Neural cell (in vitro differentiated cells): Measurements from ENCODE around the gene DAGLA. TPM values are rescaled to one million over a fixed set of nuclear protein-coding genes. Genes with fewer than 3 reads are reported as not detected.

Source experiments
- H2AFZ ChIP-seq: fragments of 200-600, 300-800 bp; sonication (generic), shearing (Covaris generic); 2 replicates; pipeline ENCODE4 v1.6.0; 2014; ENCODE audit warnings: low read depth, mild to moderate bottlenecking, antibody characterized with exemption, low read length, moderate library complexity
- H3F3A ChIP-seq: fragments of 200-600 bp; shearing (Covaris generic); 2 replicates; pipeline ENCODE4 v1.6.1; 2016; ENCODE audit warnings: mild to moderate bottlenecking, moderate library complexity, mixed read lengths, antibody characterized with exemption, low read length; ENCODE audit not compliant: insufficient read depth, poor library complexity, severe bottlenecking
- H3K27ac ChIP-seq: fragments of 200-600, 300-800 bp; sonication (generic), shearing (Covaris generic); 2 replicates; pipeline ENCODE4 v1.5.1; 2014; ENCODE audit warnings: mild to moderate bottlenecking, low read length, moderate library complexity
- H3K27me3 ChIP-seq: fragments of 300-800, 200-600 bp; sonication (generic), shearing (Covaris generic); 2 replicates; pipeline ENCODE4 v1.6.0; 2014; ENCODE audit warnings: mild to moderate bottlenecking, low read depth, low read length, moderate library complexity; ENCODE audit not compliant: insufficient read depth
- H3K36me3 ChIP-seq: fragments of 300-800, 200-600 bp; sonication (generic), shearing (Covaris generic); 2 replicates; pipeline ENCODE4 v1.5.1; 2014; ENCODE audit warnings: mild to moderate bottlenecking, antibody characterized with exemption, low read length, moderate library complexity; ENCODE audit not compliant: insufficient read depth
- H3K4me2 ChIP-seq: fragments of 300-800, 200-600 bp; sonication (generic), shearing (Covaris generic); 2 replicates; pipeline ENCODE4 v1.6.0; 2014; ENCODE audit warnings: mild to moderate bottlenecking, low read length
- H3K4me3 ChIP-seq: fragments of 300-800, 200-600 bp; sonication (generic), shearing (Covaris generic); 2 replicates; pipeline ENCODE4 v1.5.1; 2014; ENCODE audit warnings: mild to moderate bottlenecking, low read length, moderate library complexity
- H3K79me2 ChIP-seq: fragments of 200-600 bp; shearing (Covaris generic); replicated peaks from 2 replicates; pipeline ENCODE4 v1.6.0; 2014; ENCODE audit warnings: mild to moderate bottlenecking, low read length, moderate library complexity; ENCODE audit not compliant: insufficient read depth
- H3K9ac ChIP-seq: fragments of 300-800, 200-600 bp; sonication (generic), shearing (Covaris generic); 2 replicates; pipeline ENCODE4 v1.6.1; 2016; ENCODE audit warnings: mild to moderate bottlenecking, low read length, mixed read lengths
- H3K9me2 ChIP-seq: fragments of 200-600 bp; shearing (Covaris generic); 2 replicates; pipeline ENCODE4 v1.6.1; 2016; ENCODE audit warnings: mild to moderate bottlenecking, low read length, mixed read lengths; ENCODE audit not compliant: insufficient read depth
- H3K9me3 ChIP-seq: fragments of 200-600, 300-800 bp; sonication (generic), shearing (Covaris generic); 2 replicates; pipeline ENCODE4 v1.6.1; 2016; ENCODE audit warnings: mild to moderate bottlenecking, mixed run types, low read length, moderate library complexity, mixed read lengths
- H4K20me1 ChIP-seq: fragments of 200-600 bp; shearing (Covaris generic); 2 replicates; pipeline ENCODE4 v1.6.1; 2016; ENCODE audit warnings: mild to moderate bottlenecking, mixed run types; ENCODE audit not compliant: insufficient read depth
- CTCF ChIP-seq: fragments of 450-650 bp; IDR thresholded peaks from 2 replicates; pipeline ENCODE4 v1.5.1; 2014; ENCODE audit warnings: antibody characterized with exemption, mild to moderate bottlenecking, moderate library complexity; ENCODE audit not compliant: poor library complexity, severe bottlenecking
- EP300 ChIP-seq: fragments of 450-650 bp; conservative IDR thresholded peaks from 2 replicates; pipeline ENCODE4 v1.6.1; 2014; ENCODE audit warnings: antibody characterized with exemption, mild to moderate bottlenecking, moderate library complexity; ENCODE audit not compliant: poor library complexity, severe bottlenecking
- EZH2 ChIP-seq: fragments of 200-600, 300-800 bp; shearing (Covaris generic), sonication (generic); IDR thresholded peaks from 2 replicates; pipeline ENCODE4 v1.6.1; 2014; ENCODE audit warnings: antibody characterized with exemption, low read length, borderline replicate concordance, mild to moderate bottlenecking; ENCODE audit not compliant: insufficient read depth, poor library complexity, severe bottlenecking
- MXI1 ChIP-seq: fragments of 450-650 bp; conservative IDR thresholded peaks from 2 replicates; pipeline ENCODE4 v1.6.1; 2014; ENCODE audit warnings: antibody characterized with exemption, mild to moderate bottlenecking; ENCODE audit not compliant: poor library complexity, severe bottlenecking
- POLR2AphosphoS5 ChIP-seq: IDR thresholded peaks from 2 replicates; pipeline ENCODE4 v1.6.1; 2012
- RAD21 ChIP-seq: fragments of 450-650 bp; conservative IDR thresholded peaks from 2 replicates; pipeline ENCODE4 v1.6.1; 2014; ENCODE audit warnings: antibody characterized with exemption, mild to moderate bottlenecking, moderate library complexity
- REST ChIP-seq: IDR thresholded peaks from 2 replicates; pipeline ENCODE4 v1.6.1; 2012; ENCODE audit warnings: borderline replicate concordance
- SMC3 ChIP-seq: fragments of 450-650 bp; conservative IDR thresholded peaks from 2 replicates; pipeline ENCODE4 v1.6.1; 2014; ENCODE audit warnings: antibody characterized with exemption, mild to moderate bottlenecking, moderate library complexity; ENCODE audit not compliant: poor library complexity
- TAF1 ChIP-seq: IDR thresholded peaks from 2 replicates; pipeline ENCODE4 v1.6.1; 2012; ENCODE audit warnings: low read depth
- polyA plus RNA-seq: library from polyadenylated mRNA; depleted of rRNA; stranded (reverse); fragments of >200 nt; gene quantifications from 2 replicates; pipeline ENCODE4 v1.2.3, GENCODE V29; 2014

The DAGLA gene
- polyA plus RNA-seq, 1 donor from 2014 or later, result 4.5 TPM

GRCh38 chr11:61700212-61700611 is 20.0 kb downstream of the DAGLA start:
- no peaks in the 10 kb centered on the region for H3K36me3 ChIP-seq
- no peaks in the 10 kb centered on the region for H3F3A ChIP-seq
- TF ChIP-seq EZH2 (no peak), SMC3 (no peak), EP300 (no peak), POLR2AphosphoS5 (no peak), MXI1 (no peak), RAD21 (no peak), REST (no peak), TAF1 (no peak), CTCF (no peak)
- H3K9me3 ChIP-seq, result no peaks in the 10 kb centered on the region
- H3K27ac ChIP-seq, result no peak overlapping the region
- no peak overlapping the region for H2AFZ ChIP-seq
- H3K27me3 ChIP-seq, result no peaks in the 10 kb centered on the region
- H3K9me2 ChIP-seq, result no peaks in the 10 kb centered on the region
- H4K20me1 ChIP-seq, result no peaks in the 10 kb centered on the region
- H3K4me2 ChIP-seq, result no peak overlapping the region
- no peaks in the 10 kb centered on the region for H3K79me2 ChIP-seq
- H3K9ac ChIP-seq, result no peak overlapping the region
- H3K4me3 ChIP-seq, result no peak overlapping the region

- no peaks in the 10 kb centered on the region for H3K36me3 ChIP-seq
- H4K20me1 ChIP-seq, result no peaks in the 10 kb centered on the region
- no peak overlapping the region for H3K4me2 ChIP-seq
- TF ChIP-seq POLR2AphosphoS5, result no peak
- TF ChIP-seq CTCF, result no peak
- no peak for TF ChIP-seq TAF1
- no peak overlapping the region for H3K9ac ChIP-seq
- H3F3A ChIP-seq, result no peaks in the 10 kb centered on the region
- no peak overlapping the region for H3K4me3 ChIP-seq
- no peaks in the 10 kb centered on the region for H3K79me2 ChIP-seq
- no peaks in the 10 kb centered on the region for H3K9me3 ChIP-seq
- no peaks in the 10 kb centered on the region for H3K9me2 ChIP-seq
- no peaks in the 10 kb centered on the region for H3K27me3 ChIP-seq
- H2AFZ ChIP-seq, result no peak overlapping the region
- no peak overlapping the region for H3K27ac ChIP-seq
These were observed 20.5 kb downstream of the DAGLA start for GRCh38 chr11:61700720-61701119.
